Measurements from ENCODE around the gene MTMR3. TPM values are rescaled to one million over a fixed set of nuclear protein-coding genes. Genes with fewer than 3 reads are reported as not detected.

MTMR3 gene
- total RNA-seq, 1 donor from 2014 or later: 26.1 TPM

DNA sequence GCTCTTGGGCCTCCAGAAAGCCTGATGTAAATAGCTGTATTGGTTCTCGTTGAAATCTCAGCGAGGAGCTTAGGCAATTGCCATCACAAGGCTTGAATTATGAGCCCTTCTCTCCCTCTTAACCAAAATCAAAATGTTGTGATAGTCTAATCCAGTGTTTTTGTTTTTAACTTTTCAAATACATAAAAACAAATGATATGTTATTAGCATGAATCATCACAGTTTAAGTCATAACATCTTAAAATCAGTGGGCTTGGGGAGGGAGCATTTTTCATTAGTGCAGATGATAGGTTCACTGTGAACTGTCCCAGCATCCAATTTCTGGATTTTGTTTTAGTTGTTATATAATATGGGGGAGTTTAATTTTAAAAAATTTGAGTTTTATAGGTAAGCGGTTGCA, 148.4 kb downstream of the MTMR3 start:
- no peaks in the 10 kb centered on the region for H3K27me3 ChIP-seq
- H3K4me3 ChIP-seq: no peak overlapping the region
- DNase-seq (ENCODE audit: low spot score in 2 of 2): no peak
- TF ChIP-seq, protein P1, sequence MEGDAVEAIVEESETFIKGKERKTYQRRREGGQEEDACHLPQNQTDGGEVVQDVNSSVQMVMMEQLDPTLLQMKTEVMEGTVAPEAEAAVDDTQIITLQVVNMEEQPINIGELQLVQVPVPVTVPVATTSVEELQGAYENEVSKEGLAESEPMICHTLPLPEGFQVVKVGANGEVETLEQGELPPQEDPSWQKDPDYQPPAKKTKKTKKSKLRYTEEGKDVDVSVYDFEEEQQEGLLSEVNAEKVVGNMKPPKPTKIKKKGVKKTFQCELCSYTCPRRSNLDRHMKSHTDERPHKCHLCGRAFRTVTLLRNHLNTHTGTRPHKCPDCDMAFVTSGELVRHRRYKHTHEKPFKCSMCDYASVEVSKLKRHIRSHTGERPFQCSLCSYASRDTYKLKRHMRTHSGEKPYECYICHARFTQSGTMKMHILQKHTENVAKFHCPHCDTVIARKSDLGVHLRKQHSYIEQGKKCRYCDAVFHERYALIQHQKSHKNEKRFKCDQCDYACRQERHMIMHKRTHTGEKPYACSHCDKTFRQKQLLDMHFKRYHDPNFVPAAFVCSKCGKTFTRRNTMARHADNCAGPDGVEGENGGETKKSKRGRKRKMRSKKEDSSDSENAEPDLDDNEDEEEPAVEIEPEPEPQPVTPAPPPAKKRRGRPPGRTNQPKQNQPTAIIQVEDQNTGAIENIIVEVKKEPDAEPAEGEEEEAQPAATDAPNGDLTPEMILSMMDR (IDR thresholded peaks at IDR 0.05): no peak
- H3K4me1 ChIP-seq: no peaks in the 10 kb centered on the region
- H3K36me3 ChIP-seq: peaks cover 19 to 33% of the 10 kb centered on the region in 2 donors
- no peaks in the 10 kb centered on the region for H3K9me3 ChIP-seq
- intact Hi-C loops (cut with DNase I): no loop called here
- no peak overlapping the region for H3K27ac ChIP-seq

DNA sequence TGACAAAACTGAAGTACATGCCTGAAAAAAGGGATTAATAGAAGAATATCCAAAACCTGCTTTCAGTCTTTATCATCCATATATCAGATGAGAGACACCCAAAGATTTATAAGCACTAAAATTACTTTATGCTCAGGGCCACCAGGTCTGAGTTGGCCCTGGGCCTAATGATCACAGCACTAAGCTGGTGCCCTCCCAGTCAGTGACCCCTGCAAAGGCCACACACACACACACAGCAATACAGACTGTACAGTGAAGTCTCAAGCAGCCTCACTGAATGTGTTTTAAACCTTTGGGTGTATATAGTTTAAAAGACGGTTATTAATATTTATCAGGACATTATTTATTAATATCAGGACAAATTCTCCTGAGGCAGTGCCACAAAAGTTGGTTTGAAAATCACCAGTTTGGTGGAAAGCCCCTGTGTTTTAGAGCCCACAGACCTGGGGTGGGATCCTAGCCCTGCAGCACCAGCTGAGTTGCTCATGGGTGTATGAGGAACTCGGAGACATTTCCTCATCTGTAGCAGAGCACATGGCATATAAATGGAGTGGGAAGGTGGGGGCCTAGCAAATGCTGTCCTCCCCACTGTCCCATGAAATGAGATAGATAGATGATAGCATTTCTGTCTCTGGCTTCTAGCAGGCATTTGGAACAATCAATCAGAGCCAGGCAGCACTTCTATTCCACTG, 148.9 kb downstream of the MTMR3 start:
- Histone ChIP-seq H3K9me3 (no peaks in the 10 kb centered on the region), H3K36me3 (peaks cover 14 to 27% of the 10 kb centered on the region in 2 donors), H3K4me3 (no peak overlapping the region), H3K27me3 (no peaks in the 10 kb centered on the region), H3K4me1 (no peaks in the 10 kb centered on the region), H3K27ac (no peak overlapping the region)
- intact Hi-C loops (cut with DNase I): no loop called here
- TF ChIP-seq, protein P1 (IDR thresholded peaks at IDR 0.05): no peak
- DNase-seq (ENCODE audit: low spot score in 2 of 2): no peak

DNA sequence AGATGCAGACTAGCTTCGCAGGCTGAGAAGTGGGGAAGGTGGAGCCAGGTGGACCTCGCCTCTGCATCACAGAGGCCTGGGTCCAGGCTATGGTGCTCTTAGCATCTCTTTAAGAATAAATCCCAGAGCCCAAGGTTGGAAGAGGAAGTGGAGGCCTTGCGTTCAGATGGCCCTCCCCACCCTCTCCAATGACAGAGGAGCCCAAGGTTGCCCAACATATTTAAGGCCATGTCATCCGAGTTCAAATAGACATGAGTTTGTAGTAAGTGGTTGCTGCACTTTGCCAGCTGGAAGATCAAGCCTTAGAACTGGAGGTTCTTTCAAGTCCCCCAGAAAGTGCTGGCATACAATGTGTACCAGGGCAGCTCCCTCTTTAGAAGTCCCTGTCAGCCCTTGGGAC, 150.2 kb downstream of the MTMR3 start:
- TF ChIP-seq, protein P1 (IDR thresholded peaks at IDR 0.05): no peak
- intact Hi-C loops (cut with DNase I): no loop called here
- DNase-seq (ENCODE audit: low spot score in 2 of 2): no peak
- Histone ChIP-seq H3K4me3 (no peak overlapping the region), H3K27ac (no peak overlapping the region), H3K36me3 (peaks cover 7 to 16% of the 10 kb centered on the region in 2 donors), H3K27me3 (no peaks in the 10 kb centered on the region), H3K4me1 (no peaks in the 10 kb centered on the region), H3K9me3 (no peaks in the 10 kb centered on the region)

DNA sequence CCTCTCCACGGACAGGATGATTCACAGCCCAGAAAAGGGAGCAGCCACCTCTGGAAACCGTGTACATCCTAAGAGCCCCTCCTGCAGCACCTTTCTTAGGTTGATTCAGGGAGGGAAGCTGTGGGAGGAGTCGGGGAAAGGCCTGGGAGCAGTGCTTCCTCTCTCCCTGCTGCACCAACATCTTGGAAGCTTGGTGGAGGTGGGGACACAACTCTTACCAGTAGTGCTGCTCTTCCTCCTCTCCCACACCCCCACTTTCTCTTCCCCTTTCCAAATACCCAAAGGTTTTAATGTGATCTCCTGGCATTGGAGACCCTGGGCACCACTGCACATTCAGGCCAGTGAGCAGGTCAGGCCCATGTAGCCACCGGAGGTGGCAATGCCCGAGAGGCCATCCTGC, 150.9 kb downstream of the MTMR3 start:
- DNase-seq (ENCODE audit: low spot score in 2 of 2): no peak
- Histone ChIP-seq H3K9me3 (no peaks in the 10 kb centered on the region), H3K4me3 (no peak overlapping the region), H3K4me1 (no peaks in the 10 kb centered on the region), H3K27ac (no peak overlapping the region), H3K27me3 (no peaks in the 10 kb centered on the region), H3K36me3 (peaks cover 0 to 10% of the 10 kb centered on the region in 2 donors)
- intact Hi-C loops (cut with DNase I): no loop called here
- TF ChIP-seq, protein P1 (IDR thresholded peaks at IDR 0.05): no peak

DNA sequence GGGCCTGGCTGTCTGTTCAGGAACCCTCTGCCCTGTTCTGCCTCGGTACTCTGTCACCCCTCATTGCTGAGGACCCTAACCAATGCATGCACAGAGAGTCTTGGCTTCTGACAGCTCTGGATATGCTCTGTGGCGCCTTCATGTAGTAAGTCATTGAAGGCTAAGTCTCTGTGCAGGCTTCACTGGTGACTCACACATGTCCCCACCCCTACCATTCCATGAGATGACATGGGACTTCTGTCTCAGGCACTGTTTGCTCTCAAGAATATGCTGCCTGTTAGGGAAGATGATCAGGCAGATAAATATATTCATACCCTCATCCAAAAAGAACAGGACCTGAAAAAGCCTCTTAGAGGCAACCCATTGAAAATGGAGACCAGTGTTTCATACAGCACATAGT, 153.7 kb downstream of the MTMR3 start:
- H3K27me3 ChIP-seq: no peaks in the 10 kb centered on the region
- H3K4me3 ChIP-seq: no peak overlapping the region
- DNase-seq (ENCODE audit: low spot score in 2 of 2): no peak
- TF ChIP-seq, protein P1 (IDR thresholded peaks at IDR 0.05): no peak
- H3K36me3 ChIP-seq: no peaks in the 10 kb centered on the region
- H3K4me1 ChIP-seq: no peaks in the 10 kb centered on the region
- no peaks in the 10 kb centered on the region for H3K9me3 ChIP-seq
- intact Hi-C loops (cut with DNase I): no loop called here
- no peak overlapping the region for H3K27ac ChIP-seq

DNA sequence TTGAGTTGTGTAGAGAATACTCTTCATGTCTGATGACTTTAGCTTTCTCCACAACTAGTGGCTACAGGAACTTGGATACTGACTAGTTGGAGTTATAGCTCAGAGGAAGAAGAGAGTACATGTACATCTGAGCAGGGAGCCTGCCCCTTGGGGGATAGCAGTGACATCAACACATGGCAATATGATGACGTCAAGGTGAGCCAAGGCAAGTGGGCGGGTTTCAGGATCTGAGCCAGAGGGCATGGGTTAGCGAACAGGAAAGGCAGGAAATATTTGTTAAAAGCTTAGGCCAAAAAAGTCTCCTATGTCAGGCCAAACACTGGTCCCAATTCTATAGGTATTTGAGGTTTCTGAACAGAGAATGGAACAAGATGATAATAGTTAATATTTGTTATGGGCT, 155.2 kb downstream of the MTMR3 start:
- Histone ChIP-seq H3K4me3 (no peak overlapping the region), H3K4me1 (no peaks in the 10 kb centered on the region), H3K9me3 (no peaks in the 10 kb centered on the region), H3K27ac (no peak overlapping the region), H3K36me3 (no peaks in the 10 kb centered on the region), H3K27me3 (no peaks in the 10 kb centered on the region)
- intact Hi-C loops (cut with DNase I): no loop called here
- DNase-seq (ENCODE audit: low spot score in 2 of 2): no peak
- TF ChIP-seq, protein P1 (IDR thresholded peaks at IDR 0.05): no peak

All from ascending aorta (tissue), 2 donors.